SH-SY5Y (cell line): ENCODE measurements around the gene GFM1.

ENCODE experiments used
- GATA2 ChIP-seq: IDR thresholded peaks from 2 replicates; pipeline ENCODE4 v1.6.1; 2011; ENCODE audit warnings: mild to moderate bottlenecking, low read depth, low read length
- GATA3 ChIP-seq: IDR thresholded peaks from 2 replicates; pipeline ENCODE4 v1.6.1; 2011; ENCODE audit warnings: low read depth, mild to moderate bottlenecking, low read length, moderate library complexity

The GFM1 gene

GRCh38 chr3:158728851-158729250 is 84.5 kb downstream of the GFM1 start:
- TF ChIP-seq GATA3: no peak
- TF ChIP-seq GATA2: no peak

GRCh38 chr3:158731486-158731885 is 87.2 kb downstream of the GFM1 start:
- TF ChIP-seq GATA3 (no peak), GATA2 (no peak)

- no peak for TF ChIP-seq GATA3
- TF ChIP-seq GATA2: no peak
Observed at GRCh38 chr3:158731938-158732855, 87.9 kb downstream of the GFM1 start, which contains the start of gene RARRES1. TSS of gene RARRES1 (minus strand) at chr3:158732457. CDS start at chr3:158732415, 42 bp downstream.

- TF ChIP-seq GATA2 (no peak), GATA3 (no peak)
Observed at GRCh38 chr3:158732856-158733200, 88.5 kb downstream of the GFM1 start.

- TF ChIP-seq GATA2 (no peak), GATA3 (no peak)
Observed at GRCh38 chr3:158733656-158734055, 89.3 kb downstream of the GFM1 start.

GRCh38 chr3:158735296-158736033 is 91.1 kb downstream of the GFM1 start:
- TF ChIP-seq GATA2 (no peak), GATA3 (no peak)

GRCh38 chr3:158737410-158737809 is 93.1 kb downstream of the GFM1 start:
- TF ChIP-seq GATA2: no peak
- no peak for TF ChIP-seq GATA3

- TF ChIP-seq GATA3 (no peak), GATA2 (no peak)
Observed at GRCh38 chr3:158737976-158738615, 93.8 kb downstream of the GFM1 start.

- TF ChIP-seq GATA2 (no peak), GATA3 (no peak)
Observed at GRCh38 chr3:158738653-158739052, 94.3 kb downstream of the GFM1 start.

GRCh38 chr3:158739078-158739477 is 94.8 kb downstream of the GFM1 start:
- TF ChIP-seq GATA2 (no peak), GATA3 (no peak)

- no peak for TF ChIP-seq GATA2
- TF ChIP-seq GATA3: no peak
Observed at GRCh38 chr3:158739661-158740060, 95.3 kb downstream of the GFM1 start.
